Skin epidermis (tissue), 12 donors: ENCODE results near the gene TMEM260.
"Not testable (repeated sequence)": the region's sequence is repeated elsewhere in the genome, so short reads cannot be mapped to it uniquely, and the experiment has no call there.

Source experiments
- H3K27ac ChIP-seq, 21 experiments: fragments of 200-600 bp; sonication (generic) in 11 of 21; one replicate each; pipeline ENCODE4 v1.5.0; 2020; ENCODE audit warnings: mild to moderate bottlenecking in 3 of 21, inconsistent platforms in 2 of 21, moderate library complexity in 2 of 21
- H3K4me3 ChIP-seq, 7 experiments: fragments of 200-600 bp; sonication (generic) in 2 of 7; one replicate each; pipeline ENCODE4 v1.5.0; 2020; ENCODE audit warnings: inconsistent platforms in 2 of 7, mild to moderate bottlenecking in 2 of 7, moderate library complexity in 1 of 7

Gene TMEM260

DNA sequence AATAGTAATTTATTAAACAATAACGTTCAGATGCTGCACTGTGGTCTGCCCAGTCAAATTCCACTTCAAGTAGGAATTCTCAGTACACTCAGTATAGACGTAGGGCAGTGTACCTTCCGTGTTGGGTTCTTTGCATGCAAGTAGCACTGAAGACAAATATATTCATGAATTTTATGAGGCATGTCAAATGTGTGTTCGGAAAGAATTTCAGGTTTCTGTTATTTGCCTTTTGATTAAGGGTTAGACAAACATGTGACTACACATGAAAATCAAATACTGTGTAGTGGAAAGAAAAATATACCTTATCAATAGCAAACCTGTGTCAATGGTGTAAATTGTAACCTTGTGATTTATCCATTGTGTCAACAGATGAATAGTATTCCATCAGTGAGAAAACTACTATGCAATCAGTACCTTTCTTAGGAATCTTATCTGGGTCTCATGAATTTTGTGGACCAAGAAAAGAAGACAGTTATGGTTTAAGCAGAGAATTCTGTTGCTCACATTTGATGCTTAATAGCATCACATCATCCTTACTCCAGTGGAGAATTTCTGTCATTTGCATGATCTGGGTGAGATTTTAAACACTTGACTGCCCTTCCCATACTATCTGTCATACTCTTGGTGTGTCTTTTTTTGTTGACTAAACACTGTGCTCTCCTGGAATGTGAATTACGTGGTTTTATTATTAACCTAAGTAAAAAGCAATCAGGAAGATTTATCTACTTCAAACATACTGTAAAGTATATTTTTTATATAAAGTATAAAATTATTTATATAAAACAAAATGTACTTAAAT, 13.3 kb downstream of the TMEM260 start:
- H3K27ac ChIP-seq: no peak overlapping the region
- no peak overlapping the region for H3K4me3 ChIP-seq

DNA sequence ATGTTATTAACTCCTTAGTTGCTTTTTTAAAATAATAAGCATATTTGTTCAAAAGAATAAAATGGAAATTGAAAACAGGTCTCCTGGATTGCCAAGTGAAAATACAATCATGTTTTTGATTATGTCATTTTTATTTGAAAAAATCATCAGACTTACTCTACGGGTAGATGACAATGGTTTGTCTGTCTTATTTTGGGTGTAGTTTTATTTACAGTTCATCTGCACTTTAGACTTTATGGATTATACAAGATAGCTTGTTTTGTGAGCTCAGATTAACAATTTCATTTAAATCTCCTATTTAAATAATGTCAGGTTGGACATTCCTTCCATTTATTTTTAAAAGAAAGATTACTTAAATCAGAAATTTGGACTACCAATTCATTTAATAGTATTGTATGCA, 14.8 kb downstream of the TMEM260 start:
- no peak overlapping the region for H3K27ac ChIP-seq
- no peak overlapping the region for H3K4me3 ChIP-seq

- H3K27ac ChIP-seq: no peak overlapping the region
- no peak overlapping the region for H3K4me3 ChIP-seq
Measured at GRCh38 chr14:56598519-56598918, 18.9 kb downstream of the TMEM260 start.

DNA sequence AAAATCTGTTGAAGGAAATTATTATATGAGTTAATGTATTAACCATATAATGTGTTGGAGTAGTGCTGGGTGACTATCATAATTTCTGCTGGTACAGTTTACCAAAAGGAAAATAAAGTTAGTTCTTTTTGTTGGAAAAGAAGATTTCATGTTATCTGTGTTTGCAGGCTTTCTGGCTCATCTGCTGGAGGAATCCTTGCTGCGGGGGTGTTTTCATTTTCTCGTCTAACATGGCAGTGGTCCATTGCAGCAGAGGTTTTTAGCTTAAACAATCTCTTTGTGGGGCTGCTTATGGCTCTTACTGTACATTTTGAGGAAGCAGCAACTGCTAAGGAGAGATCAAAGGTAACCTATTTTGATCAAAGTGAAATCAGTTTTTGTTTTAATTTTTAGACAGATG, 24.1 kb downstream of the TMEM260 start:
- Histone ChIP-seq H3K4me3 (no peak overlapping the region), H3K27ac (no peak overlapping the region)

- Histone ChIP-seq H3K4me3 (no peak overlapping the region), H3K27ac (no peak overlapping the region)
Measured at GRCh38 chr14:56608689-56609088, 29.1 kb downstream of the TMEM260 start.

- not testable (repeated sequence) for H3K4me3 ChIP-seq, H3K27ac ChIP-seq
Measured at GRCh38 chr14:56611663-56612062, 32.1 kb downstream of the TMEM260 start.

- no peak overlapping the region for H3K4me3 ChIP-seq
- no peak overlapping the region for H3K27ac ChIP-seq
Measured at GRCh38 chr14:56617084-56617483, 37.5 kb downstream of the TMEM260 start.

DNA sequence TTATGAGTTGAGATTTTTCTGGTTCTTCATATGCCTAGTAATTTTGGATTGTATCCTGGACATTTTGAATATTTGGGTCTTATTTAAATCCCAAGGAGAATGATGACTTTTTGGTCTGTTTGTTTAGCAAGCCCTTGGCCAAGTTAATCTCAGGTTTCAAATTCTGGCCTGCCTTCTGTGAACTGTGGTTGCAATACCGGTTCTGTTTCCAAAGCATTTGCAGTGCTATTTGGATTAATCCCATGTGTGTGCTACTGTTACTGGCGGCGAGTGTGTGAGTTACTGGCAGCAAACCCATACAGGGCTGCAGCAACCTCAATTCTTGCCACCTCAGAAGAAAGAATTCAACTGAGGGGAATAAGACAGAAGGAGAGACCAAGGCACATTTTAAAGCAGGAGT, 51.1 kb downstream of the TMEM260 start:
- H3K4me3 ChIP-seq: no peak overlapping the region

DNA sequence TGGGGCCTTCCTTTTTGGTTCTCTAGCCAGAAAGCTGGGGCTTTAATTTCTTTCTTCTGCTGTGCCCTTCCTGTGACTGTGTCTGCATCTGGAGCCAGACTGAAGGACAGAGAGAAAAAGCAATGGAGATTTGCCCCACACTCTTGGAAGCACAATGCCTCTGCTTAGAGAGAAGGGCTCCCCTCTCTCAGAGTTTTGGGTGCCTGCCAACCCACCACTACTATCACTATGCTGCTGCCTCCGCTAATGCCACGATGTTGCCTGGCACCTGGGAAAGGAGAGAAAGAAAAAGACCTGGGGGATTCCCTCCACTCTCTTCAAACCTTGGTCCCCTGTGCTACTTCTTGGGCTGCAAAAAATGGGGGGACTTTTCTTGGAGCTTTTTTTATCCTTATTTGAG, 52.6 kb downstream of the TMEM260 start:
- Histone ChIP-seq H3K4me3 (no peak overlapping the region), H3K27ac (no peak overlapping the region)

More for the DNA sequence above, 51.1 kb downstream of the TMEM260 start:
- H3K27ac ChIP-seq: no peak overlapping the region

DNA sequence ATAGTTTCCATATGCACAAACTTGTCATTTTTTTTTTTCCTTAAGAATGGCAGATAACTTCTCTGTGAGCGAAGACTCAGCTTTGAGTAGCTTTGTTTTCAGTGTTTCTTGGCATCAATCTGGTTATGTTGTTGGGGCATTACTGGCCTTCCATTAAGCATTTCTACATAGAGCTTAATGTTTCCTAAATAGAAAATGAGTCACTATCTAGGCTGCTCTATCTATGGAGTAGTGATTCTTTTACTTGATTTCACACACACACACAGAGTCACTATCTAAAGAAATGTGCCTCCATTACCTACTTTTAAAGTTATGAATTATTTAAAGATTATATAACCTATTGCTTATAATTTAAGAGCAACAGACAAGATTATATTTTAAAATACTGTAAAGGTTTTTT, 53.9 kb downstream of the TMEM260 start:
- Histone ChIP-seq H3K27ac (no peak overlapping the region), H3K4me3 (no peak overlapping the region)

GRCh38 chr14:56635041-56635440, 55.4 kb downstream of the TMEM260 start:
- Histone ChIP-seq H3K4me3 (no peak overlapping the region), H3K27ac (no peak overlapping the region)

DNA sequence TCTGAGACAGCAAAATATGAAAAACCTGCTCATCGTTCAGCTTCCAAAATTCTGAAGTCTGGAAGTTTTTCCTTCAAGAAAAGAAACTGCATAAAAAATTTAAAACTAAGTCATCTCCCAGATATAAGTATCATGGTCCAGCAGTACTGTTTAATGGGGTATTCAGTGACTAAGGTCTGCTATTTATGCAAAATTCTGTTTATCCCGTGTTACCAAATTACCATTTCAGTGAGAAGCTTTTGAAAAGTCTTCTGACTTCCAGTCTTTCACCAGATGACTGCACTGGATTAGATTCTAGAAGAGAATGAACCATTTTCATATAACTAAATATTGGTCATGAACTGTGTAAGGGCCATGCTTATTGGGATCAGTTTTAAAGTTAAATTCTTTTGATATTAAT, 67.9 kb downstream of the TMEM260 start:
- Histone ChIP-seq H3K27ac (no peak overlapping the region), H3K4me3 (no peak overlapping the region)

DNA sequence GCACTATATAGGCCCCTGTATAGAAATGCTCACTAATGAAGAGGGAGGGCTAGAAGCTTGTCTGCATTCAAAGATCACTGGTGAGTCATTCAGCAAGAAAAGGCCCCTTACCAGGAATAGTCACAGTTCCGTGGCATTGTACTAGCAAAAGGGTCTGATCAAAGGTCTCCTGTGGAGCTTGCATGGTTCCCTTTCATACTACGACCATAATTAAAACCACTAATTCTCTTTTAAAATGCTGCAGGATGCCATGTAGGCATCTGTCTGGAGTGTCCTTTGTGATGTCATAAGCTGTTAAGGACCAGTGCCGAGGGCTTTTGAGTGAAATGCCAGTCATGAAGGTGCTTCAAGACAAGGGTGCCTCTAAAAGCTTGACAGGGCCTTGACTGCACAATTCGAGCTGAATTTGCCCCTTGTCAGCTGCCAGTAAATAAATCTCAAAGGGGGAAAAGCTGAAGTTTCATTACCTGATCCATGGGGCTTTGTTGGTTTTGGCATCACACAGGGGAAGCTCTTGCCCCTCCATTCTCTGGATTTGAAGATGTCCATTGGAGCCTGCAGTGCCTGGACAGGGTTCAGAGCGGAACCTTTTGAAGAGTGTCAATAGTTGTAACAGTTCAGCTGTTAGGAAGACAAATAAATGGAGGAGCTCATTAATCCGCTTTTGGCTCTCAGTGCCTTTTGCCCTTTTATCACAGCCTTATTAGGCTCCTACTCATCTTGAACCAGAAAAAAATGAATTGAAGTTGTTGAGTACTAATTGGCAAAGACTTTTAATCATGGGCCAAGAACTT, 69.1 kb downstream of the TMEM260 start:
- no peak overlapping the region for H3K4me3 ChIP-seq
- H3K27ac ChIP-seq: no peak overlapping the region

DNA sequence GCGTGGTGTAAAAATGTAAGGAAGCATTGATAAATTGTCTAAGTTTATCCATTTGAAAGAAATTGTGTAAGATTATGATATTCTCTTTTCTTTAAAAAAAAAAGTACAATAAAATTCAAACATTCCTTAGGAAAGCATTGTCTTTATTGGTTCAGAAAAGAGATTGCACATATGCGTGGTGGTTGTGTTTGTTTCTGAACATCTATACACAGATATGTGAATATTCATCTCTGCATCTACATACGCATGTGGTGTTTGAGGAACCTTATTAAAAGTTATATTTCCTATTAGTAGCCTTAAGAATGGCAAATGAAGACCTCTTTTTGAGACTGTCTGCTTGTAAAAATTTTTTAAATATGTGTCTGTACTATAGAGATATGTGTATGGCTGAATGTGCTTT, 69.8 kb downstream of the TMEM260 start:
- no peak overlapping the region for H3K27ac ChIP-seq
- H3K4me3 ChIP-seq: no peak overlapping the region

DNA sequence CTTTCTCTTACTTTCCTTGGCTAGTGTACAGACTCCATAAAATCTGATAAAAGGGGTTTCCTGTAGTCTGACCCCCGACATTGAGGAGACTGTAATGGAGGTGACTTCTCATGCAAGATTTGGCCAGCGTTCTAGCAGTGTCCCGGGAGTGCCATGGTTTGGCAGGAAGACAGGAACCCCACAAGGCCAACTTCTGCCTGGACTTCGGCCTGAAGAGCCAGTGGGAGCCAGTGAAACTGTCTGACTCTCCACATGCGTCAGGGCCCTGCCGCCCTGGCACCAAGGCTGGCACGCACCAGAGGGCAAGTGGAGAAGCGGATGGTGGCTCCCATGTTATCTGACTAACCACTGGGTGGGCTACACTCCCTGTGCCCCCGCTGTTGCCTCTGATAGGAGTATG, 70.5 kb downstream of the TMEM260 start:
- no peak overlapping the region for H3K27ac ChIP-seq

GRCh38 chr14:56650979-56651378, 71.4 kb downstream of the TMEM260 start:
- no peak overlapping the region for H3K4me3 ChIP-seq
- H3K27ac ChIP-seq: no peak overlapping the region

More for the DNA sequence above, 70.5 kb downstream of the TMEM260 start:
- no peak overlapping the region for H3K4me3 ChIP-seq

GRCh38 chr14:56657604-56658003, 78.0 kb downstream of the TMEM260 start:
- no peak overlapping the region for H3K27ac ChIP-seq
- no peak overlapping the region for H3K4me3 ChIP-seq

DNA sequence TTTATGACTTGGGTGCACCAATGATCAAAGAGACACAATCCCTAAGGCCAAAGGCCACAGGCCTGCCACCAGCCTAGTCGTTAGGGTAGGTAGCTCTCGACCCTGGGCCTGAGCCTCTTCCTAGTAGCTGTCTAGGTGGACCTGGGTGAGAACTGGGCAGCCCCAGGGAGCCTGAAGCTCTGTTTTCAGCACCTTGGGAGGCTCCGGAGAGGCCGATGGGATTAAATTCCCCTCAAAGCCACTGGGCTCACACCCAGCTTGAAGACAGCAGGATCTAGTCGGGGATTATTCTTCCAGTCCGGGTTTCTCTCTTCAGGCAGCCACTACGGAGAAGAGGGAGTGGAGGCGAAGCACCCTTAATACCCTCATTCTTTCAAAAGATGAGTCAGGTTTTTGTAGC, 79.8 kb downstream of the TMEM260 start:
- no peak overlapping the region for H3K4me3 ChIP-seq

DNA sequence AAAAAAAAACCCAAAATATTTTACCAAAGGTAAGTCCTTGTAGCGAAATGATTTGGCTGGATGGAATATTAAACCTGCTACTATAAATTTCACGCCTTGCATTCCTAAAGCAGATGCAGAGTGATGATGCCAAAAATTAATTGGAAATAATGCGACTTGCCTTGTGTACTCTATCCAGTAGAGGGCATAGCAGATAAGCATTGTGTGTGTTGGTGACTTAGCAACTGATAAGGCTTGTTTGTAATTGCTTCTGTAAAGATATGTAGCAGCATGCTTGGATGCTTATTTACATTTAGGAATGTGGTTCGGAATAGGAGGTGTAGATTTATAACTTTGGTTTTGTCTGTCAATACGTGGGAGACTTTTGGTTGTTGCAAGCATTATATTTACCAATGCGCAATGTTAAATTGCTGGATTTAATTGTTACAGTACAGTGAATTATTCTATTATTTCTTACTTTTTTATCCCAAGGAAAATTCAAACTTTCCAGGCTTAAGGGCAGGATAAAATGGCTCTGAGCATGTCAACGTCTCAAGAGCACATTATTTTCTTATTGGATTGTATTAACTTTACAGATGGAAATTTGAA, 80.5 kb downstream of the TMEM260 start:
- no peak overlapping the region for H3K4me3 ChIP-seq
- H3K27ac ChIP-seq: no peak overlapping the region

More for the DNA sequence above, 79.8 kb downstream of the TMEM260 start:
- H3K27ac ChIP-seq: no peak overlapping the region

DNA sequence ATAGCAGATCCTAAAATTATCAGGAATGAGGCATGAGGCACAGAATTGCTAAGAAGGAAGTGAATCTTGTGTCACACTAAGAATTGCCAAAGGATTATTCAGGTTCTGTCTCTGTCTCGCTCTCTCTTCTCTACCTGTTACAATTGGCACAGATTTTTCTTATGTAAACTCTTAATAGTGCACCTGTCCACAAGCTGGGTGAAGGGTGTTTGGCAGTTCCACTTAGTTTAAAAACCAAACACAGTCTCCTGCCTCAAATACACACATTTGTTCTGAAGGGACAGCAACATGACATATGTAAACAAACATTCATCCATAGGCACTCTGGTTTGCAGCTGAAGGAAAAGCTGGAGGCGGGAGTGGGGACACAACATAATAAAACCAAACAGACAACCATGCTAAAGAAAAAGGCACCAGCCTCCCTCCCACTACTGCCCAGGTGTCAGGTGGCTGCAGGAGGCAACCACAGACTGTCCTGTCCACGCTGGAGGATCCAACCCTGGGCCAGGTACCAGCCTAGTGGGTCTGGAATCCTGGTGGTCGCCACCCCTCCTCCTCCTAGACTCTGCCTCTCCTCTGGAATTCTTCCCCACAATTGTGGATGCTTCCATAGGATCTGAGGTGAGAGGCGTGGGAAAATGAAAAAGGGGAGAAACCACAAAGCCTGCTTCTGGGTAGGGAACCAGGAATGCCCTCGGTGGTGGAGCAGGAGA, 81.2 kb downstream of the TMEM260 start:
- H3K27ac ChIP-seq: no peak overlapping the region
- no peak overlapping the region for H3K4me3 ChIP-seq
